Umbilical cord (tissue), 2 donors: ENCODE data around the gene MYO7B. TPM values are rescaled to one million over a fixed set of nuclear protein-coding genes. Genes with fewer than 3 reads are reported as not detected.
A peak's percentile ranks its signal among the peaks of the same experiment; 100 is the strongest.

Experiments
- DNase-seq: peaks from one replicate; pipeline ENCODE4 v3.0.0-alpha.2; 2015; ENCODE audit warnings: low spot score
- total RNA-seq: library from RNA; depleted of rRNA; stranded (reverse); fragments of >200 nt; gene quantifications from one replicate; pipeline ENCODE4 v1.2.3, GENCODE V29; 2014; ENCODE audit warnings: low replicate concordance; ENCODE audit not compliant: insufficient read depth

The MYO7B gene
- total RNA-seq, 1 donor from 2014 or later = not detected

GRCh38 chr2:127636248-127637235, 101.1 kb downstream of the MYO7B start:
- DNase-seq = no peak

GRCh38 chr2:127637236-127637630, 101.8 kb downstream of the MYO7B start:
- DNase-seq = no peak

GRCh38 chr2:127637725-127638252, 102.3 kb downstream of the MYO7B start:
- peak; percentile 89 for DNase-seq

GRCh38 chr2:127638361-127639110, 103.1 kb downstream of the MYO7B start:
- no peak for DNase-seq

GRCh38 chr2:127639111-127639474, 103.6 kb downstream of the MYO7B start:
- DNase-seq = no peak

- no peak for DNase-seq
These were observed 104.9 kb downstream of the MYO7B start for GRCh38 chr2:127640082-127641072.

GRCh38 chr2:127641133-127641532, 105.7 kb downstream of the MYO7B start:
- DNase-seq = no peak

GRCh38 chr2:127641846-127642507, 106.5 kb downstream of the MYO7B start:
- DNase-seq = no peak

GRCh38 chr2:127642706-127643438, 107.4 kb downstream of the MYO7B start:
- DNase-seq = no peak

GRCh38 chr2:127643439-127644065, 108.1 kb downstream of the MYO7B start:
- DNase-seq = no peak

GRCh38 chr2:127644066-127645025, 108.9 kb downstream of the MYO7B start:
- DNase-seq = no peak

GRCh38 chr2:127645026-127645394, 109.5 kb downstream of the MYO7B start:
- DNase-seq = no peak

- no peak for DNase-seq
These were observed 110.2 kb downstream of the MYO7B start, which contains the start of gene GPR17 for GRCh38 chr2:127645395-127646291. TSS of gene GPR17 (plus strand) at chr2:127646153. CDS start at chr2:127650736, 4,583 bp downstream.

- DNase-seq = no peak
These were observed 111.2 kb downstream of the MYO7B start for GRCh38 chr2:127646487-127647241.

- no peak for DNase-seq
These were observed 112.0 kb downstream of the MYO7B start for GRCh38 chr2:127647242-127648190.
